ENCODE results near the gene TREML1.
A peak's percentile ranks its signal among the peaks of the same experiment; 100 is the strongest.
"Not testable (repeated sequence)": the region's sequence is repeated elsewhere in the genome, so short reads cannot be mapped to it uniquely, and the experiment has no call there.

TREML1 gene

DNA sequence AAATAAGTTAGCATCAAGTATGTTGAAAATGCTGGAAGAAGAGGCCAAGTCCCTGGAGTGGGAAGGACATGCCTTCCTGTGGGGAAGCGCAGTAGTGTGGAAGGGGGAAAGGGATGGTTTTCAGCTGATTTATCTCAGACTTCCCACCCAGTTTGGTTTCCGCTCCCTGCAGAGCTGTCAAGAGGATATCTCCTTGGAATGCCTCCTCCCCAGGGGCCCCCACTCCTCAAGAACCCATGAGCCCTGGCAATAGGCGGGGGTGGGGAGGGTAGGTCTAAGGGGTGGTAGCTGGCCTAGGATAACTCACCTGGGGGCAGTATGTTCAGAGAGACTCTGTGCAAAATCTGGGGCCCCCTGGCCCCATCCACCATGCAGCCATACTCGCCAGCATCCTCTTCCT lies 696 bp downstream of the TREML1 start:
- DNase-seq (ENCODE audit: low read depth in 1 of 2, low spot score in 1 of 2), result no peak

DNA sequence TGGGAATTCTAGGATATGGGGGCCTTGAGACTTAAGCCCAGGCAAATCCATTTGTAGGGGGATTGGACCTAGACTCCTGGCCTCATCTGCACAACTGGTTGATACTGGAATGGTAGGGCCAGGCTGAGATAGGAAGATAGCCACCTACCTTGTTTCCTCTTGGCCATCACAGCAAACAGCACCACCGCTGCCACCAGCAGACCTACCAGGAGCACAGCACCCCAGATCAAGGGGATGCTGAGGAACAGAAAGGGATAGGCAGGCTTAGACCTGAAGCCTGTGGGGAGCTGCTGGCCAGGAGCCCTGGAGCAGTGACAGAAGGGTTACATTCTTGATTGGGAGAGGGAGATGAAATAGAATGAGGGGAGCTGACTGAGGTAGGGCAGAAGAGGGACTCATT lies 3.5 kb downstream of the TREML1 start:
- DNase-seq (ENCODE audit: low read depth in 1 of 2, low spot score in 1 of 2), result no peak

DNA sequence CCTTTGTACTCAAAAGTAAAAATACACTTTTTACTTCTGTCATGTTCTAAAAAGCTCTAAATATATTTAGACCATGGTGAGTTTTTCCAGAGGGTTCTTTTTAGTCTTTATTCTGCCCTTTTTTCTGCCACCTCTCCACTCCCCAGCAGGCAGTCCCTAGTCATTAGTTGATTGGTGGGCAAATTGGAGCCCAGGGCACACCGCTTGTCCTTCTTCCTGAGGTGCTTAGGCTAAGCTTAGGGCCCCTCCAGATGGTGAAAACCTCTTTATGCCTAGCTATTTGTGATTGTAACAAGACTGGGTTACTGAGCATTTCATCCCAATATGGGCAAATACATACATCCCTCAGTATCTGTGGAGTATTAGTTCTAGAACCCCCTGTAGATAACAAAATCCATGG lies 6.2 kb downstream of the TREML1 start:
- no peak for DNase-seq (ENCODE audit: low read depth in 1 of 2, low spot score in 1 of 2)

DNA sequence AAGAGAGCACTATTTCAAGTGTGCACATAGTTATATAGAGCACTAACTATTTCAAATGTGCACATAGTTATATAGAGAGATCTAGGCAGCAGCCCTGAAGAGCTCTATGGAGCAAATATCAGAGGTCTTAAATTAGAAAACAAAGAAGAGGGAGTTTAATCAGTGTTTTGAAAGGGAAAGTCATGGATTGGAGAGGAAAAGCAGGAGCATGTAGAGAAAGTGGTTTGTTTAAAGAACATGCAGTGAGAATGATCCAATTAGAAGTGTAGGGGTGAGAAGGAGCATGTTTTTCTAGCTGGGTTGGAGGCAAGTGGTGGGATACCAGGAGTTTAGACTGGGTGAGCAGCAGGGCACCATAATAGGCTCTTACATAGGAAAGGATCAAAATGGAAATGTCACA lies 17.2 kb downstream of the TREML1 start:
- DNase-seq (ENCODE audit: low read depth in 1 of 2, low spot score in 1 of 2), result no peak

DNA sequence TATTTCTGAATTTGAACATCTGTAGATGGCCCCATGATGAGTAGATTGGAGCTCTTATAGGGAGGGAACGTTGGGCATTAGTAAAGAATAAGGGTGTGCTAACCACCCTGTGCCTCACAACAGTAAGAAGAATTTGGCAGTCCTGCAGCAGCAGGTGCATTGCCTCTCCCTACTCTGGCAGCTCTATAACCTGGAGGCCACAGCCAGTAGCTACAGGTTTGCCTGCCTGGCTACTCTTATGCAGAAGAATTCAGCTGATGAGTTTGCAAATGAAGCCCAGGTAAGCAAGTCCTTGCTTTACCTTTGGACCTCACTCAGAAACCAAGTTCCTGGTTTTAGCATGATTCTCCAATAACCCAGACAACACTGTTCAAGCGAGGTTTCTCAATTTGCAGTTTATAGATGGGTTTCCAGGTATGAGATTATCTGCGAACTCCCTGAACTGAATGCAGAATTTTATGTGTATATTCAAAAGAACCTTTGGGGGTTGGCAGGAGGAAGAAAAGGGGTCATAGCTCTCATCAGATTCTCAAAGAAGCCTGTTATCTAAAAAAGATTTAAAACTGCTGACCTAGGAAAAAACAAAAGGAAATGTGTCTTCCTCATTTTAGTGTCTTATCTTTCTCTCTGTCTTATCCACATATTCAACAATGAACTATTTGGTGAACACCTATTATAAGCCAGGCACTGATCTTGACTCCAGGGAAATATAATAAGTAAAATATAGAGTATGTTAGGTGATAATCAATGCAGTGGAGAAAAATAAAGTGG lies 18.9 kb downstream of the TREML1 start:
- DNase-seq (ENCODE audit: low read depth in 1 of 2, low spot score in 1 of 2), result no peak

DNA sequence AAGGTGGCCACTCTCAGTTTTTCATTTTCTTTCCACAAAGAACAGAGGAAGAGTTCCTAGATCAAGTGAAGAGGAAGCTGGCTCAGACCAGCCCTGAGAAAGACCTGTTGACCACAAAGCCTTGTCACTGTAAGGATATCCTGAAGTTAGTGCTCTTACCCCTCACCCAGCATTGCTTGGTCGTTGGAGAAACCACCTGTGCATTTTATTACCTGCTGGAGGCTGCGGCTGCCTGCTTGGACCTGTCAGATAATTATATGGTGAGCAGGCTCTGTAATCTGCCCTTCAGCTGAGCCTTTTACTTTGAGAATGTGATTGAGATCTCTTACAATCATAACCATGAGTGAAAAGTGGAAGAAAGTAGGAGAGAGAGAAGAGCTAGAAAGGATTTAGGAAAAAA lies 21.9 kb downstream of the TREML1 start:
- no peak for DNase-seq (ENCODE audit: low read depth in 1 of 2, low spot score in 1 of 2)

DNA sequence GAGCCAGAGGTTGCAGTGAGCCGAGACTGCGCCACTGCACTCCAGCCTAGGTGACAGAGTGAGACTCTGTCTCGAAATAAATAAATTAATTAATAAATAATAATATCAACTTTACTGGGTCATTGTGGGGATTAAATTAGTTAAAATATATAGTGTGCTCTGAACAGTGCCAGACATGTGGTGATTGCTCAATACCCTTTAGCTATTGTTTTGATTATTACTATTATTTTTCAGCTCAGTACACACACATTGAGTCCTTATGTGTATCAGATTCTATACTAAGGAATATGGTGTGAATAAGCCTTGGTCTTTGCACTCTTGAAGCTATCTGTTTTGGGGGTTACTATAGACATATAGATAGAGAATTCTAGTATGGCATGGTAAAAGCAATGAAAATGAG lies 28.9 kb downstream of the TREML1 start:
- no peak for DNase-seq (ENCODE audit: low read depth in 1 of 2, low spot score in 1 of 2)

DNA sequence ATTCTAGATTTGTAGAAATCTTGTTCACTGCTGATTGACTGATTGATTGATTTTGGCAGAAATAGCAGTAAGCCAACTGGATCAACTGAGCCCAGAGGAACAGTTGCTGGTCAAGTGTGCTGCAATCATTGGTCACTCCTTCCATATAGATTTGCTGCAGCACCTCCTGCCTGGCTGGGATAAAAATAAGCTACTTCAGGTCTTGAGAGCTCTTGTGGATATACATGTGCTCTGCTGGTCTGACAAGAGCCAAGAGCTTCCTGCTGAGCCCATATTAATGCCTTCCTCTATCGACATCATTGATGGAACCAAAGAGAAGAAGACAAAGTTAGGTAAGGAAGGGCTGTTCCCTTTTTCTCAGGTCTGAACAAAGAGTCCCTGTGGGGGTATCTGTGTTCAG lies 31.2 kb downstream of the TREML1 start:
- DNase-seq (ENCODE audit: low read depth in 1 of 2, low spot score in 1 of 2), result no peak

DNA sequence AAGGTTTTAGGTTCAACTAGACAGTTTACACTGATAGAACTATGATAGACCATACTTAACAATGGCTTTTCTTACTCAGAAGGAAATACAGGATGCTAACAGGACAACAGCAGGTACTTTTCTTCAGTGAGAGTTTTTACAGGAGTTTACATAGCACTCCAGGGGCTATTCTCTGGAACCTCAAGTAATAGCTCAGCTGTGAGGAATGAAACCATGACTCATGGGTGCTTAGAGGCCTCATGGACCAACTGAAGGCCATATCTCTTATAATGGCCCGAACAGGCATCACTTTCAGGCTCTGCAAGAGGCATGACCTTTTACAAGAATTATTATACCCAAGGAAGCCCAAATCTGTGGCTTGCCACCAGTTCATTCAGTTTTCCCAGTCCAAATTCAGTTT lies 31.8 kb downstream of the TREML1 start:
- DNase-seq (ENCODE audit: low read depth in 1 of 2, low spot score in 1 of 2), result no peak

DNA sequence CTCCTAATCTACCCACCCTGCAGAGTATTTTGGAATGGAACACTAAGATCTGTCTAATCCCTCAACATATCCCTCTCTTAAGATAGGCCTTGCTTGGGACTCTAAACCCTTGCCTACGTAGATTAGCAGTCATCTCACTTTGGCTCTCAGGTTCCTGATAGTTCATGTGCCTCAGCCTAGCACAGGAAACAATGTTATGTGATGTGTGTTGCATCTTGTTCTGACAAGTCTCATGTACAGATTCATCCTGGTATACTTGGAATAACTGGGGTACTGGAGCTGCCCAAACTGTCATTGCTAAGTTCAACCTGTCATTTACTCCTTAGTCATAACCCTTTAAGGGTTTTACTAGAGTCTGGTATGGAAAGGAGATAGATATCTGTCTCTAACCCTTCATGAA lies 34.1 kb downstream of the TREML1 start:
- no peak for DNase-seq (ENCODE audit: low read depth in 1 of 2, low spot score in 1 of 2)

DNA sequence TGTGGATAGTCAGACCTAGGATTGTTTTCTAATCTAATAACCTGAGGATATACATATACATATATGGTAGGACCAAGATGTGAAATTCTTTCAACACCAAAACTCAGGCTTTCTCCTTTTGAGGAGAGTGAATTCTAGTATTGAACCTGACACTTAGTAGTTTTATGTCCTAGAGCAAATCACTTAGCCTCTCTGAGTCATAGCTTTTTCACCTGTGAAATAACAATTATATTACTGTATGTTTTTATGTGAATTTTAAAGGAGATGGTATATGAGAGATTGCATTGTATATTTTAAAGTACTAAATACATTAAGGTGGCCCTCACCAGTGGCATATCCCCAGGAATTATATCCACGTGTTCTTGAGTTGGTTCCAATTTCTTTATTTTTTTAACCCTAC lies 34.6 kb downstream of the TREML1 start:
- no peak for DNase-seq (ENCODE audit: low read depth in 1 of 2, low spot score in 1 of 2)

DNA sequence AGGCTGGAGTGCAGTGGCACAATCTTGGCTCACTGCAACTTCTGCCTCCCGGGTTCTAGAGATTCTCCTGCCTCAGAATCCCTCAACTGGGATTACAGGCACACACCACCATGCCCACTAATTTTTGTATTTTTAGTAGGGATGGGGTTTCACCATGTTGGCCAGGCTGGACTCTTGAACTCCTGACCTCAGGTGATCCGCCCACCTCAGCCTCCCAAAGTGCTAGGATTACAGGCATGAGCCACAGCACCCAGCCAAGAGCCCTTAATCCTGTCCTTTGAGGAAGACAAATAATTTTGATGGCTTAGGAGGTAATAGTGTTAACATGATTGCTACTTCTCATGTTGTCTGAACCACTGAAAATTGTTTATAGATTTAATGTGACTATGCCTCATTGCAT lies 39.1 kb downstream of the TREML1 start:
- DNase-seq (ENCODE audit: low read depth in 1 of 2, low spot score in 1 of 2), result not testable (repeated sequence)

DNA sequence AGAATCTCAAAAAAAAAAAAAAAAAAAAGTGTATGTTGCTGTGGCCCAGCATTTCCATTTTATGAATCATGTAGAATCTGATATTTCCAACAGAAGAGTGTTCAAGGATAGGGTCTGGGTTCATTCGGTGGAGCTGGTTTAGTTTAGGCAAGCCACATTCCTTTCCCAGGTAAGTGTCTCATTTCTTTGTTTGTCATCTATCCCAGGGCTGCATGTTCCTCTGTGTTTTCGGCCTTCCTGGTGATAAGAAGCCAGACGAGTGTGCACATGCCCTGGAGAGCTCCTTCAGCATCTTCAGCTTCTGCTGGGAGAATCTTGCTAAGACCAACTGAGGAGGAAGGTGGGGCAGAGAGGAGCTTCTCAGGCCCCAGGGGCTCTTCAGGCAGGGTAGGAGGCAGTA lies 43.1 kb downstream of the TREML1 start:
- DNase-seq (ENCODE audit: low read depth in 1 of 2, low spot score in 1 of 2), result no peak

DNA sequence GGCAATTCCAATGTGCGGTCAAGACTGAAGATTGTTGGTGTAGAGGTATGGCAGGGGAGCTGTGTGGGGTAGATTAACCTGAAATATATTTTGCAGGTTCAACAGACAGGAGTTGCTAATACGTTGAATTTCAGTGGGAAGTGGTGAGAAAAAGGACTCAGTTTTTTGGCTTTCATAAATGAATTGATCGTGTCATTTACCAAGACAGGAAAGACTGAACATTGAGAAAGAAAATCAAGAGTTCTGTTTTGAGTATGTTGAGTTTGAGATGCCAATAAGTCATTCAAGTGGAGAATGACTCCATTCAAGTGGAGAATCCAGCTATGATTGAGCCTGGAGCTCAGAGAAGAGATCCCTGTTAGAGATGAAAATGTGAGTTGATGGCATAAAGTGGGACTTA lies 50.3 kb downstream of the TREML1 start:
- no peak for DNase-seq (ENCODE audit: low read depth in 1 of 2, low spot score in 1 of 2)

DNA sequence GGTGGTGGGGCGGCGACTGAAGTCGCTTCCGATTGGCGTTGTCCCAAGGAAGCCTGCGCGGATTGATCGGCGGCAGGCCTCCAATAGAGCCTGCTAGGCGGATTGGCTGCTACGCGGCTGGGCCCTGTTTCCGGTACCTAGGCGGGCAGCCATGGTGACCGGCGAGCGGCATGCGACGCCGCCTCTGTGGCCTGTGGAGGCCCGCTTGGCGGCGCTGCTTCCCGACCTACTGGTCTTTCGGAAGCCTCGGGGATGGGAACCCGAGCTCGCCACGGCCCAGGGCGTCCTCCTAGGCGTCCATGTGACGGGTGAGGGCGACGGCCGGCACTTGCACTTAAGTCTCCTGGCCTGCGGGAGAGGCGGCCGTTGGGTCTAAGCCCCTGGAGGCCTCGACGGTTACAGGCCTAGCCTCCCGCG lies 53.3 kb downstream of the TREML1 start:
- peak in 1 of 2 donors; percentile 4 for DNase-seq (ENCODE audit: low read depth in 1 of 2, low spot score in 1 of 2)
